ENCODE results near the gene ADARB2.

The ADARB2 gene

GRCh38 chr10:1664333-1664964 is 72.9 kb downstream of the ADARB2 start:
- in situ Hi-C loops (cut with HindIII; ENCODE audit: low sequenced_read_pairs) = no loop called here

DNA sequence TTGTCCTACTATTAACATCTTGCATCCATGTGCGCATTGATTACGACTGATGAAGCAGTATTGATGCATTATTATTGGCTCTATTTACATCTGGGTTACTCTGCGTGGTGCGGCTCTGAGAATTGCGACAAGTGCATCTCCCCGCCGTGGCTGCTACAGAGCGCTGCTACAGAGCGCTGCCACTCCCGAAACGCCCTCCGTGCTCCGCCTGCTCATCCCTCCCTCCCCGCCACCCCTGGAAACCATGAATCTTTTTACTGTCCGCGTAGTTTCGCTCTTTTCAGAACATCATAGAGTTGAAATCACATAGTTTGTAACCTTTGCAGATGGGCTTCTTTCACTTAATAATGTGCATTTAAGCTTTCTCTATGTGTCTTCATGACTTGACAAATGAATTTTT is 74.1 kb downstream of the ADARB2 start:
- in situ Hi-C loops (cut with HindIII; ENCODE audit: low sequenced_read_pairs) = no loop called here

DNA sequence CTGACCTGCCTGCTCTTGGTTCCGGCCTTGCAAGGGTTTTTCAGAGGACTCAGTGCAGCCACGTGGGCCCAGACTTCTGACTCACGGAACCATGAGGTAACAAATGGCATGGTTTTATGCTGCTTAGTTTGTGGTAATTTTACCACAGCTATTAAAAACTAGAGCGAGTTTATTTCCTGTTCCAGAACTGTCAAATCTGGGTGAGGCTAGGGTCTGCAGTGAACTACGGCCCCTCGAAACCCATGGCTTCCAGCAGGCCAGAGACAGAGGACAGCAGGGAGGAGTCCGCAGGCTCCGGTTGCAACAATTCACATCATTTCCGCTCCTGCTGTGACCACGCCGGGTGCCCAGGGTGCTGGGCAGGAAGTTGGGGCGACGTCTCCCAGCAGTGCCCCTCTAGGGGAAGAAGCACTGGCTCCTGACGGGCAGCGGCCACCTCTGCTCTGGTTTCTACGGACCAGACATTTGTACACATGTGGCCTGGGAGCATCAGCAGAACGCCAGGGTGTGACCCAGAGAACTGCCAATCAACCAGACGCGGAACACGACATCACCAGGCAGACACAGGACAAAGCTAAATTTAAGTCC is 74.8 kb downstream of the ADARB2 start:
- in situ Hi-C loops (cut with HindIII; ENCODE audit: low sequenced_read_pairs) = no loop called here

DNA sequence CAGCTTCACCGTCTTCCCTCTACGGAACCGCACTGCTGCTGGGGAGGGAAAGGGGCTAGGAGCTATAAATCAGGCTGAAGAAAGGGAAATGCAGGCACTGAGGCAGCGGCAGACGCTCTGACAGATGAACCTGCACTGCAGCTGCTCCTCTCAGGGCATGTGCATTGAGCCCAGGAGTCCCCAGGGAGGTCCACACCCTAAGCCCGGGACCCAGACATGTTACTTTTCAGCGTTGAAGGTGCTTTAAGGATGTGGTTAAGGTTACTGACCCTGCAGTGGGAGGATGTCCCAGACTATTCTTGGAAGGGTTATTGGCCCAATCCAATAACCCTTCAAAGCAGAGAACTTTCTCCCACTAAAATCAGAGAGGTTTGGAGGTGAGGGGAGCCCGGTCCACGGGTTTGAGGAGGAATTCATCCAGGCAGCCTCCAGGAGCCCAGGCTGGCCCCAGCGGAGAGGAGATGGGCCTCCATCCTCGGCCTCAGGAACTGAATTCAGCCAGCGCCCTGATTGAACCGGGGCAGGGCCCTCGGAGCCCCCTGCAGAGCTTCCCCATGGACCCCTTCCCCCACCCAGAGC is 75.4 kb downstream of the ADARB2 start:
- in situ Hi-C loops (cut with HindIII; ENCODE audit: low sequenced_read_pairs) = no loop called here

DNA sequence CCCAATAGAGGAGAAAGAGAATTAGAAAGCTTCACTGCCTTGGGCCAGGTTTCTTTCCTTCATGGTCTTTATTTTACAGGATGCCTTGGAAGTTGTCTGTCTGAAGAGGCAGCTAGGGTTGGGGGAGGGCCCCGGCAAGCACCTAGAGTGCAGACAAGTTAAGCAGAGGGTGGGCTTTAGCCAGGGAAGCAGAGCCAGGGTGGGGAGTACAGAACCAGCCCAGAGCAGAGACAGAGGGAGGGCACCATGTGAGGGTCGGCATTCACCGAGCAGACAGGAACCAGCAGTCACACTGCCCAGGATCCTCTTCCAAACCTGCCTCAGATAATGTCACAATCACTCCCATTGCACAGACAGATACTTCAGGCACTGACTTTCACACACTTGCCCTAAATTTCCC is 75.9 kb downstream of the ADARB2 start:
- in situ Hi-C loops (cut with HindIII; ENCODE audit: low sequenced_read_pairs) = no loop called here

GRCh38 chr10:1660815-1661214 is 76.5 kb downstream of the ADARB2 start:
- in situ Hi-C loops (cut with HindIII; ENCODE audit: low sequenced_read_pairs) = no loop called here

- in situ Hi-C loops (cut with HindIII; ENCODE audit: low sequenced_read_pairs) = no loop called here
Measured at GRCh38 chr10:1660386-1660785, 76.9 kb downstream of the ADARB2 start.

GRCh38 chr10:1659221-1659791 is 78.0 kb downstream of the ADARB2 start:
- in situ Hi-C loops (cut with HindIII; ENCODE audit: low sequenced_read_pairs) = no loop called here

GRCh38 chr10:1658658-1659057 is 78.7 kb downstream of the ADARB2 start:
- in situ Hi-C loops (cut with HindIII; ENCODE audit: low sequenced_read_pairs) = no loop called here

DNA sequence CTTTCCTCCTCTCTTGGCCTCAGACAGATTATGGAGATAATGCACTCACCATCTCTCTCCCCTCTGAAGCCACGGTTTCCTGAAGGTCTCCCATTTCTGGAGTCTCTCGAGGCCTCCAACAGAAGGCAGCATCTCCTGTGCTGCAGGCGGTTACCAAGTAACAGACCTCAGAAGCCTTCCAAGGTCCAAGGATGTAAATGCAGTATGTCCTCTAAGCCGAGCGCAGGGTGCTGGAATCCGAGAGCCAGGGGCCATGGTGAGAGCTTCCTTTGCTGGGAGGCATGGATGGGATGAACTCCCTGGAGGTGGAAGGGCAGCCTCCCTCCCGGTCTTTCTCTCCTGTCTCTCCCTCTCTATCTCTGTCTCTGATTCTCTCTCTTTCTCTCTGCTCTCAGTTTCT is 79.8 kb downstream of the ADARB2 start:
- in situ Hi-C loops (cut with HindIII; ENCODE audit: low sequenced_read_pairs) = no loop called here

DNA sequence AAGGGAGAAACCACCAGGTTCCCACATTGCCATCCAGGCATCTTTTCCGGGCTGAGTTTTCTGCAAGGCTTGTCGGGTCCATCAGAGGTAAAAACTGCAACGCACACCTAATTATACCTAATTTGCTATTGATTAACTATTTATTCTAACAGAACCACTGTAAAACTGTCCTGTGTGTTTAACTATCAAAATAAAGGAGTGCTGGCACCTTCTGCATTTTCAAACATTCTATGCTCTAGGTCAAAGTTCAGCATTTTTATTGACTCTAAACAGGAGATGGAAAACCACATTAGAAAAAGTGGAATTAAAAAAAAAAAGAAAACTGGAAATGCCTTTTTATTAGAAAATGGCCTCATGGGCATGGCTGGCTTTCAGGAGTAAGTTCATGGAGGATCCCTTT is 82.0 kb downstream of the ADARB2 start:
- in situ Hi-C loops (cut with HindIII; ENCODE audit: low sequenced_read_pairs) = no loop called here

GRCh38 chr10:1654811-1655356 is 82.4 kb downstream of the ADARB2 start:
- in situ Hi-C loops (cut with HindIII; ENCODE audit: low sequenced_read_pairs) = no loop called here

GRCh38 chr10:1654247-1654646 is 83.1 kb downstream of the ADARB2 start:
- in situ Hi-C loops (cut with HindIII; ENCODE audit: low sequenced_read_pairs) = no loop called here

DNA sequence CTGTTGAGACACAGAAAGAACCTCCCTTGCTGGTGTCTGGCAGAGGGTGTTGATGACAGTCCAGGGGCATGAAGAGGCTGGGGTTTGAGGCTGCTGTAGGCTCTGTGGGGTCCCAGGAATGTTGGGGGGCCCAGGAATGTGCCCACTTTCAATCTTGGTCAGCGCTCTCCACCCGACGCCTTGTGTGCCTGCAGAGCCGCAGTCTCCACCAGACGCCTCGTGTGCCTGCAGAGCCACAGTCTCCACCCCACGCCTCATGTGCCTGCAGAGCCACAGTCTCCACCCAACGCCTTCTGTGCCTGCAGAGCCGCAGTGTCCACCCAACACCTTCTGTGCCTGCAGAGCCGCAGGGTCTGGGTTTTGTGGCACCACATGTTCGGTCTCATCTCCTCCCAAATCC is 84.0 kb downstream of the ADARB2 start:
- in situ Hi-C loops (cut with HindIII; ENCODE audit: low sequenced_read_pairs) = no loop called here

DNA sequence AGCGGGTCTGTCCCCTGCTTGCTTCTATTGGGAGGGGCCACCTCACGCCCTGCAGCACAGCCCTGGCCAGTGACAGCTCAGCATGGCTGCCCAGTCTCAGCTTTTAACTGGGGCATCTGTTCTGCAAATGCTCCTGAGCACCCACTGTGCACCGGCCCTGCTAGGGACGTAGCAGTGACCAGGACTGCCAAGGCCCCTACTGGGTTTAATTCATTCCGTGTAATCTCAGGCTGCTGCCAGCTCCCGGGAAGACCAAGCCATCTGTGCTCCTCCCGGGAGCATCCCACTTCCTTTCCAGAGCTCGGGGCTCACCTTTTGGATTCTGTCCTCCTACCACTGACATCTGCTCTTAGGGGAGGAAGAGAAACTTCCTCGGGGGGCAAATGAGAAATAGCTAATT is 85.2 kb downstream of the ADARB2 start:
- in situ Hi-C loops (cut with HindIII; ENCODE audit: low sequenced_read_pairs) = no loop called here

- in situ Hi-C loops (cut with HindIII; ENCODE audit: low sequenced_read_pairs) = no loop called here
Measured at GRCh38 chr10:1651270-1651966, 85.9 kb downstream of the ADARB2 start.

DNA sequence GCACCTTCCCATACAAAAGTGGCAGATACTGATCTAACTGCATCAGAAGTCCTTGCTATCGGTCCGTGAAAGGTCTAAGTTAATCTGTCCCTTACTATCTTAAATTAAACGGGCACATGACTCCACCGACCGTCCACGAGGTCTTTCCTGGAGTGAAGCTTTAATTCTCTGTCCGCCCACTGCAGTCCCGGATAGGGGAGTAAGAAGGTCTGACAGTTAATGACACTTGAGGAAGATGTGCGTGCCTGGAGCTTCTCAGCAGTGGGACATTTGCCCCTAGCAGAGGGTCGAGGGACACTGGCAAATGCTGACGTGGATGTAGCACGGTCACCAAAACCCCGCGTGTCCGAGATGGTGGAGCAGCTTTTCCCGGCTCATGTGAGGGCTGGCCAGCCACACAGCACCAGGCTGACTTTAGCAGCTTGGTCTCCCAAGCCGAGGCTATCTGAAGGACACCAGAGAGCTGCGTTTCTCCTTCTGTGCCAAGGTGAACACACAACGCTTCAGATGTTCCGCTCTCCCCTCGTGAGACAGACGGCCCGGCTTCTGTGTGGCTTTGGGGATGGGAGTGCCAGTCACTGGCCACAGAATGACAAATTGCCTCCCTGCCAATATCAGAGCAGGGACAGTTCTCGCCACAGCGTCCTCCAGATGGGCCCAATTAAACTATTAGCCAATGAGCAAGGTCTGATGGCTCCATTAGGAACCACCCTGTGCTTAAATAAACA is 86.6 kb downstream of the ADARB2 start:
- in situ Hi-C loops (cut with HindIII; ENCODE audit: low sequenced_read_pairs) = no loop called here

GRCh38 chr10:1648648-1649047 is 88.7 kb downstream of the ADARB2 start:
- in situ Hi-C loops (cut with HindIII; ENCODE audit: low sequenced_read_pairs) = no loop called here

GRCh38 chr10:1646332-1646731 is 91.0 kb downstream of the ADARB2 start:
- in situ Hi-C loops (cut with HindIII; ENCODE audit: low sequenced_read_pairs) = no loop called here

- in situ Hi-C loops (cut with HindIII; ENCODE audit: low sequenced_read_pairs) = no loop called here
Measured at GRCh38 chr10:1645896-1646295, 91.4 kb downstream of the ADARB2 start.

- in situ Hi-C loops (cut with HindIII; ENCODE audit: low sequenced_read_pairs) = no loop called here
Measured at GRCh38 chr10:1644191-1644711, 93.1 kb downstream of the ADARB2 start.
